Measurements from ENCODE around the gene ABHD17C.

DNA sequence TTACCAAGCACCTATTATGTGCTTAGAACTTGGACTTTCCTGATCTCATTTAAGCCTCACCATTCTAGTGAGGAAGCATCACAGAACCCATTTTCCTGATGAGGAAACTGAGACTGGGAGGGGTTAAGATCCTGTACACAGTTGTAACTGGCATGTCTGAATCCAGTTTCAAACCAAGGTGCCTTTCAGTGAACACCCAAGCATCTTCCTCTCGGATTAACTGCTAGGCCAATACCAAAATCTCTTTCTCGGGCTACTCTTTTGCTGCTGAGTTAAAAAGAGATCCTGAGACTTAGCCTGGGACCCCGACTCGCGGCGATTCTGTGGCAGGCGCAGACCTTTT, 83.5 kb downstream of the ABHD17C start:
- no peak for TF ChIP-seq POLR2AphosphoS5 (IDR thresholded peaks at IDR 0.05)
- TF ChIP-seq, protein P1, sequence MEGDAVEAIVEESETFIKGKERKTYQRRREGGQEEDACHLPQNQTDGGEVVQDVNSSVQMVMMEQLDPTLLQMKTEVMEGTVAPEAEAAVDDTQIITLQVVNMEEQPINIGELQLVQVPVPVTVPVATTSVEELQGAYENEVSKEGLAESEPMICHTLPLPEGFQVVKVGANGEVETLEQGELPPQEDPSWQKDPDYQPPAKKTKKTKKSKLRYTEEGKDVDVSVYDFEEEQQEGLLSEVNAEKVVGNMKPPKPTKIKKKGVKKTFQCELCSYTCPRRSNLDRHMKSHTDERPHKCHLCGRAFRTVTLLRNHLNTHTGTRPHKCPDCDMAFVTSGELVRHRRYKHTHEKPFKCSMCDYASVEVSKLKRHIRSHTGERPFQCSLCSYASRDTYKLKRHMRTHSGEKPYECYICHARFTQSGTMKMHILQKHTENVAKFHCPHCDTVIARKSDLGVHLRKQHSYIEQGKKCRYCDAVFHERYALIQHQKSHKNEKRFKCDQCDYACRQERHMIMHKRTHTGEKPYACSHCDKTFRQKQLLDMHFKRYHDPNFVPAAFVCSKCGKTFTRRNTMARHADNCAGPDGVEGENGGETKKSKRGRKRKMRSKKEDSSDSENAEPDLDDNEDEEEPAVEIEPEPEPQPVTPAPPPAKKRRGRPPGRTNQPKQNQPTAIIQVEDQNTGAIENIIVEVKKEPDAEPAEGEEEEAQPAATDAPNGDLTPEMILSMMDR (IDR thresholded peaks at IDR 0.05) = no peak
- TF ChIP-seq EP300 (IDR thresholded peaks at IDR 0.05; ENCODE audit: low read depth) = no peak

All from transverse colon (tissue), 4 donors.